ENCODE measurements around the gene PGC. TPM values are rescaled to one million over a fixed set of nuclear protein-coding genes. Genes with fewer than 3 reads are reported as not detected.

PGC gene
- total RNA-seq, 1 donor from 2014 or later, result not detected

DNA sequence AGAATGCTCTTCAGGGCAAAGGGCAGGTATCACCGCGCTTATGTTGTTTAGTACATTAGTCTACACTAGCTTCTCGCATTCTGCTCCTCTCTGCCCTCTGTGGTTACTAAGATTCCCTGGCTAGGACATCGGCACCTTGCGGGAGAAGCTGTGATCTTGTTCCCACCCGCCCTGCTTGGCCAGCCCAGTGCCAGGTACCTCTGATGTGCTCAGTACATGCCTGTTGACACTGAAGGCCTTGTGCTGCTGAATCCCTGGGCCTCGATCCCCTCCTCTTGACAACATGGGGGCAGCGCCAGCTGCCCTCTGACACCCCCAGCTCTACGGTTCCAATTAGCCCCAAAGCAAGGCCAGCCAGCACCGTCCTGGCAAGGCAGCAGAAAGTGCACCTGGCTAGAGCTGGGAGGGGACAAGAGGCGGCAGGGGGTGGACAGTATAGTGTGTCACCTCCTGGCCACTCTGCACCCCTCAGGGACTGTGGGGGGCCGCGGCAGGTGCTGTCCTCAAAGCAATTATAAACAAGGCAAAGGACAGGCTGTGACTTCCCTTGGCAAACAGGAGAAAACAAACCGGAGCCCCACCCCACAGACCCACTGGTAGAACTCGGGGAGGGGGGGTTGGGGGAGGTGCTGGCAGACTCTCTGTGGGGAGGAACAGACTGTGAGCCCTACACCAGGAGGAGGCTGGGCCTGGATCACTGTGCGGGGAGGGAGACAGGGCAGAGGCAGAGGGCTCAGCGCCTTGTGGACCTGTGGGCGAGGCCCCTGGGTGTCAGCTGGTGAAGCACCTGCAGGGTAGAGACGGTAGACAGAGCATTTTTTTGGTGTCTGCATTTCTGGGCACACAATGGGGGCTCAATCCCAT lies 18.9 kb downstream of the PGC start:
- TF ChIP-seq, protein P1, sequence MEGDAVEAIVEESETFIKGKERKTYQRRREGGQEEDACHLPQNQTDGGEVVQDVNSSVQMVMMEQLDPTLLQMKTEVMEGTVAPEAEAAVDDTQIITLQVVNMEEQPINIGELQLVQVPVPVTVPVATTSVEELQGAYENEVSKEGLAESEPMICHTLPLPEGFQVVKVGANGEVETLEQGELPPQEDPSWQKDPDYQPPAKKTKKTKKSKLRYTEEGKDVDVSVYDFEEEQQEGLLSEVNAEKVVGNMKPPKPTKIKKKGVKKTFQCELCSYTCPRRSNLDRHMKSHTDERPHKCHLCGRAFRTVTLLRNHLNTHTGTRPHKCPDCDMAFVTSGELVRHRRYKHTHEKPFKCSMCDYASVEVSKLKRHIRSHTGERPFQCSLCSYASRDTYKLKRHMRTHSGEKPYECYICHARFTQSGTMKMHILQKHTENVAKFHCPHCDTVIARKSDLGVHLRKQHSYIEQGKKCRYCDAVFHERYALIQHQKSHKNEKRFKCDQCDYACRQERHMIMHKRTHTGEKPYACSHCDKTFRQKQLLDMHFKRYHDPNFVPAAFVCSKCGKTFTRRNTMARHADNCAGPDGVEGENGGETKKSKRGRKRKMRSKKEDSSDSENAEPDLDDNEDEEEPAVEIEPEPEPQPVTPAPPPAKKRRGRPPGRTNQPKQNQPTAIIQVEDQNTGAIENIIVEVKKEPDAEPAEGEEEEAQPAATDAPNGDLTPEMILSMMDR (IDR thresholded peaks at IDR 0.05; ENCODE audit: partially characterized antibody, unreplicated experiment), result no peak
- DNase-seq, result no peak
- Mint-ChIP-seq H3K9me3 (ENCODE audit: unreplicated experiment) (peaks cover 1% of the 10 kb centered on the region), H3K27me3 (ENCODE audit: unreplicated experiment) (peaks cover 3% of the 10 kb centered on the region), H3K4me3 (ENCODE audit: unreplicated experiment) (no peak overlapping the region), H3K36me3 (ENCODE audit: unreplicated experiment) (no peaks in the 10 kb centered on the region), H3K4me1 (ENCODE audit: low read depth, unreplicated experiment) (no peaks in the 10 kb centered on the region), H3K27ac (ENCODE audit: unreplicated experiment) (no peak overlapping the region)

DNA sequence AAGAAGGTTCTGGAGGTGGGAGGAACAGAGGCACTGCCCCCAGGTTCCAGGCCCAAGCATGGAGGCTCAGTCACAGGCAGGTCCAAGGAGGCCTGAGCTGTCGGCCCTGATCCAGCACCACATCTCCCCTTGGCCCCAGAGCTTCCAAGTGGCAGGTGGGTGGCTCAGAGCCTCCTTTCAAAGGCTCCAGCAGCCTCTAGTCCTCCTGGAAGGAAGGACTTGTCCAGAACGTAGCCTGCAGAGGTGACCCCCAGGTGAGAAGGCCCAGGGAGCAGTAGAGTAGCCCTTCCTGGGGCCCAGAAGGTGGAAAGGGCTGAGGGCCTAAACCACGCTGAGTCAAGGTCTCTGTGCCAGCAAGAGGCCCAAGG lies 19.5 kb downstream of the PGC start:
- TF ChIP-seq, protein P1 (IDR thresholded peaks at IDR 0.05; ENCODE audit: partially characterized antibody, unreplicated experiment), result no peak
- no peak overlapping the region for H3K4me3 Mint-ChIP-seq (ENCODE audit: unreplicated experiment)
- peaks cover 1% of the 10 kb centered on the region for H3K9me3 Mint-ChIP-seq (ENCODE audit: unreplicated experiment)
- peaks cover 3% of the 10 kb centered on the region for H3K27me3 Mint-ChIP-seq (ENCODE audit: unreplicated experiment)
- DNase-seq, result no peak
- no peak overlapping the region for H3K27ac Mint-ChIP-seq (ENCODE audit: unreplicated experiment)
- peaks cover 2% of the 10 kb centered on the region for H3K4me1 Mint-ChIP-seq (ENCODE audit: low read depth, unreplicated experiment)
- H3K36me3 Mint-ChIP-seq (ENCODE audit: unreplicated experiment), result no peaks in the 10 kb centered on the region

DNA sequence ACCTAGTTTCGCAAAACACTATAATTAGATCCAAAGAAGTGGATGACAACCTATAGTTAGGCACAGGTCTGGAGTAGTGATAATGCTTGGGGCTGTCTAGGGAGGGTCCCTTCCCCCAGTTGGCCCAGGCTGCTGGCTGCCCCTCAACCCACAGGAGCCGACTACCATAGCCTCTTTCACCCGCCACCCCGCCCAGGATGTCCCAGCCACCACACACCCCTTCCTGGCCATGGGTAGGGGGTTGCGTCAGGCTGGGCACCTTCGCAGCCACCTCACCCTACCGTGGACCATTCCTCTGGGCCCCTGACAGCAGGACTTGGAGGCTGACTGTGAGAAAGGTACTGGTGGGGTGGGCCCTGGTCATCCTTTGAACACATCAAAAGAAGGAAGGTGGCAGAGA lies 20.3 kb downstream of the PGC start:
- Mint-ChIP-seq H3K9me3 (ENCODE audit: unreplicated experiment) (no peaks in the 10 kb centered on the region), H3K27ac (ENCODE audit: unreplicated experiment) (no peak overlapping the region), H3K4me3 (ENCODE audit: unreplicated experiment) (no peak overlapping the region), H3K27me3 (ENCODE audit: unreplicated experiment) (peaks cover 3% of the 10 kb centered on the region), H3K4me1 (ENCODE audit: low read depth, unreplicated experiment) (peaks cover 2% of the 10 kb centered on the region), H3K36me3 (ENCODE audit: unreplicated experiment) (no peaks in the 10 kb centered on the region)
- TF ChIP-seq, protein P1 (IDR thresholded peaks at IDR 0.05; ENCODE audit: partially characterized antibody, unreplicated experiment), result no peak
- no peak for DNase-seq

DNA sequence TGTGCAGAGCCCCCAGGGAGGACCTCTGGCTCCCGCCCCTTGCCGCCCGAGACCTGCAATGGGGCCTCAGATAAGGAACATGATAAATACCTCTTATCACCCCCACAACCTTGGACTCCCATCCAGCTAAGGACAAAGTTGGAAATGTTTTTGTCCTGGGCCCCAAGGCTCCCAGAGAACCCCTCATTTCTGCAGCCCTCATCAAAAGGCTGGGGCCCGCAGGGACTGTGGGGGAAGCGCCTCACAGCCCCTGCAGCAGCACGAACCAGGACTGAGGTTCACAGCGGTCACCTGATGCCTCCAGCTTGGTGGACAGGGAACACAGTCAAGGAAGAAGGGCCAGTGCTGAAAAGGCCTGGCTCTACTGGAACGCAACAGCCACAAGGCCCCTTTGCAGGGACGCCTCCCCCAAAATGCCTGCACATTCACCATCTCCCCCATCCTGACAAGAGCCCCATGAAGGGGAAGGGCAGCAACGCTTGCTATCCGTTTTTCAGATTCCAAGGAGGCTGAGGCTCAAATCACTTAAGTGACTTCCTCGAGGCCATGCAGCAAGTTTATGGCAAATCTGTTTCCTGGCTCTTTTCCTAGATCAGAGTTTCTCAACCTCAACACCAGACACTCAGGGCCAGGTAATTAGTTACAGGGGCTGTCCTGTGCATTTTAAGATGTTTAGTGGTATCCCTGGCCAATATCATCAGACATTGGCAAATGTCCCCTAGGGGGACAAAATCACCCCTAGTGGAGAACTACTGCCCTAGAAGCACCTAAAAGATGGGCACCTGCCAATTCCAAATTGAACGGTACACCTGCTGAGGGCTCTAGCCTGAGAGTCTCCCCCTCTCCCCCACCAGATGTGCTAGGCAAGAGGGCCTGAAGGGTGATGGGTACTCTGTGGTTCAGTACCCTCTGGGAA lies 22.4 kb downstream of the PGC start:
- no peaks in the 10 kb centered on the region for H3K36me3 Mint-ChIP-seq (ENCODE audit: unreplicated experiment)
- no peak for DNase-seq
- TF ChIP-seq, protein P1 (IDR thresholded peaks at IDR 0.05; ENCODE audit: partially characterized antibody, unreplicated experiment), result no peak
- peaks cover 6% of the 10 kb centered on the region for H3K27me3 Mint-ChIP-seq (ENCODE audit: unreplicated experiment)
- peaks cover 2% of the 10 kb centered on the region for H3K4me1 Mint-ChIP-seq (ENCODE audit: low read depth, unreplicated experiment)
- no peaks in the 10 kb centered on the region for H3K9me3 Mint-ChIP-seq (ENCODE audit: unreplicated experiment)
- no peak overlapping the region for H3K27ac Mint-ChIP-seq (ENCODE audit: unreplicated experiment)
- no peak overlapping the region for H3K4me3 Mint-ChIP-seq (ENCODE audit: unreplicated experiment)
